Skeletal muscle tissue (tissue), 4 donors: ENCODE data around the gene DAPK2. TPM values are rescaled to one million over a fixed set of nuclear protein-coding genes. Genes with fewer than 3 reads are reported as not detected.

Experiments used
- H3K27ac ChIP-seq: one replicate; pipeline ENCODE4 v1.7.0; 2013; ENCODE audit warnings: mild to moderate bottlenecking, low read depth, low read length, inconsistent platforms
- H3K27me3 ChIP-seq, 3 donors: one replicate each; pipeline ENCODE4 v1.7.0; 2013; ENCODE audit warnings: low read length in 3 of 3; ENCODE audit not compliant: control insufficient read depth in 3 of 3, insufficient read depth in 3 of 3
- H3K36me3 ChIP-seq, 3 donors: one replicate each; pipeline ENCODE4 v1.7.0; 2013; ENCODE audit warnings: low read length in 3 of 3; ENCODE audit not compliant: control insufficient read depth in 3 of 3, insufficient read depth in 3 of 3
- H3K4me1 ChIP-seq, 3 donors: one replicate each; pipeline ENCODE4 v1.7.0; 2013; ENCODE audit warnings: low read length in 3 of 3, mild to moderate bottlenecking in 3 of 3; ENCODE audit not compliant: control insufficient read depth in 3 of 3, insufficient read depth in 3 of 3
- H3K4me3 ChIP-seq, 3 donors: one replicate each; pipeline ENCODE4 v1.7.0; 2013; ENCODE audit warnings: low read length in 3 of 3
- H3K9ac ChIP-seq, 3 donors: one replicate each; pipeline ENCODE4 v1.7.0; 2013; ENCODE audit warnings: low read length in 3 of 3, mild to moderate bottlenecking in 3 of 3, moderate library complexity in 2 of 3, low read depth in 1 of 3
- H3K9me3 ChIP-seq, 3 donors: one replicate each; pipeline ENCODE4 v1.7.0; 2013; ENCODE audit warnings: low read length in 3 of 3; ENCODE audit not compliant: control insufficient read depth in 3 of 3
- total RNA-seq: library from RNA; depleted of rRNA; stranded (reverse); fragments of >200 nt; gene quantifications from one replicate; pipeline ENCODE4 v1.2.3, GENCODE V29; 2014
- donor health status: Osteomylitis.

The DAPK2 gene
- total RNA-seq, 1 donor from 2014 or later = 2.6 TPM

DNA sequence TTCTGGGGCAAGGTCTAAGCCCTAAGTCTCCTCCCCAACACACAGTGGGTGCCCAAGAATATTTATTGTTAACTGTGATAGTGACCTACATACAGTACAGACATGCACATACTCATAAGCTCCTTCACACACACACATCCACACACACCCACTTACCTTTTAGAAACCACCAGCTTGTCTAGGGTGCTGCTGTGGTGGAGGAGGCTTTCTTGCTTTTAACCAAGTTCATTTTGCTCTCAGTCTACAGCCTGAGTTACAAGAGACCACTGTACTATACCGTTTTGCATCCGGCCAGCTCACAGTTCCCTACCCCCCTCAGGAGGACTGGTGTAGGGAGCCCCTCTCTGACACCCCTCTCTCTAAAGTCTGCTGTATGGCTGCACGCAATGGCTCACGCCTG is 16.7 kb downstream of the DAPK2 start:
- no peak overlapping the region for H3K4me3 ChIP-seq
- H3K9me3 ChIP-seq = no peaks in the 10 kb centered on the region
- peaks cover 0 to 8% (median 5%) of the 10 kb centered on the region in 3 donors for H3K36me3 ChIP-seq
- no peak overlapping the region for H3K9ac ChIP-seq
- H3K27me3 ChIP-seq = no peaks in the 10 kb centered on the region
- H3K4me1 ChIP-seq = peaks cover 12 to 33% (median 31%) of the 10 kb centered on the region in 3 donors
- no peak overlapping the region for H3K27ac ChIP-seq

- Histone ChIP-seq H3K4me1 (peaks cover 17 to 38% (median 37%) of the 10 kb centered on the region in 3 donors), H3K9ac (no peak overlapping the region), H3K36me3 (peaks cover 0 to 7% (median 2%) of the 10 kb centered on the region in 3 donors), H3K27me3 (no peaks in the 10 kb centered on the region), H3K9me3 (no peaks in the 10 kb centered on the region), H3K27ac (no peak overlapping the region), H3K4me3 (no peak overlapping the region)
Observed at GRCh38 chr15:64029110-64029509, 17.2 kb downstream of the DAPK2 start.

GRCh38 chr15:64026591-64026990 is 19.7 kb downstream of the DAPK2 start:
- no peak overlapping the region for H3K9ac ChIP-seq
- no peaks in the 10 kb centered on the region for H3K9me3 ChIP-seq
- H3K27ac ChIP-seq = no peak overlapping the region
- no peaks in the 10 kb centered on the region for H3K27me3 ChIP-seq
- H3K4me3 ChIP-seq = no peak overlapping the region
- H3K4me1 ChIP-seq = peaks cover 40 to 61% (median 54%) of the 10 kb centered on the region in 3 donors
- H3K36me3 ChIP-seq = peaks cover 0 to 4% (median 0%) of the 10 kb centered on the region in 3 donors

DNA sequence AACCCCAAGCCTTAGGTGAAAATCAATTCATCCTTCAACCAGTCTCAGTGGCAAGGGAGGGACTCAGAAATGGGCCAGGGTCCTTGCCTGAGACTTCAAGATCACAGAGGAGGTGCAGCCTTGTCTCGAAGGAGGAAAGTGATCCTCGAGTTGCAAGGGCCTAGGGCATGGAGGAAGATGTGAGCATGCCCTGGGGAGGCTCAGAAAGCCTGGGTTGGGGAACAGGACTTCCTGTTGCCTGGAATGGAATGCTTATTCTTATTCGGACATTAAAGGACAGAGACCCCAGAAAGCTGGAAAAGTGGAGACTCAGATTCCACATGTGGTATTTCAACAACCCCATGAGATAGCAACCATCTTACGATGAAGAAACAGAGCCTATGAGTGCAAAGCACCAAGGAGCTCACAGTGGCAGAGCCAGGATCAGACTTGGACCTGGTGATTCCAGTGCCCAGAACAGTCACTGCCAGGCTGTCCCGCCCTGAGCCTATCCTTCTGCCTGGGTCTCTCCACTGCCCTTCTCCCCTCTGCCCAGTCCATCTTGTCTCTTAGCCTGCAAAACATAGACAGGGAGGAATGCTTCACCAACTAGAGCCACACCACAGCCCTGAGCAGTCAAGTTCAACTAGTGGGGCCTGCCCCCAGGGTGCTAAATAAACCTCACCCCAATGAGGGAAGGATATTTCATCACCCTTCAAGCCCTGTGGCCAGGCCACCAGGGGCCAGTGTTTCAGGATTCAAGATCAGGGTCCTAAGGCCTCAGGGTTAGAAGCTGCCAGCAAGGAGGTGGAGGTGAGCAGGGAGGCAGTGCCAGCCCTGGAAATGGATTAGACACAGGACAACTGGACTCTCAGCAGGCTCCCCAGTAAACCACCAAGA is 21.9 kb downstream of the DAPK2 start:
- Histone ChIP-seq H3K27me3 (no peaks in the 10 kb centered on the region), H3K9me3 (peaks cover 0 to 3% (median 0%) of the 10 kb centered on the region in 3 donors), H3K4me1 (peaks cover 53 to 76% (median 72%) of the 10 kb centered on the region in 3 donors), H3K9ac (no peak overlapping the region), H3K27ac (no peak overlapping the region), H3K4me3 (no peak overlapping the region), H3K36me3 (peaks cover 3 to 7% (median 6%) of the 10 kb centered on the region in 3 donors)

DNA sequence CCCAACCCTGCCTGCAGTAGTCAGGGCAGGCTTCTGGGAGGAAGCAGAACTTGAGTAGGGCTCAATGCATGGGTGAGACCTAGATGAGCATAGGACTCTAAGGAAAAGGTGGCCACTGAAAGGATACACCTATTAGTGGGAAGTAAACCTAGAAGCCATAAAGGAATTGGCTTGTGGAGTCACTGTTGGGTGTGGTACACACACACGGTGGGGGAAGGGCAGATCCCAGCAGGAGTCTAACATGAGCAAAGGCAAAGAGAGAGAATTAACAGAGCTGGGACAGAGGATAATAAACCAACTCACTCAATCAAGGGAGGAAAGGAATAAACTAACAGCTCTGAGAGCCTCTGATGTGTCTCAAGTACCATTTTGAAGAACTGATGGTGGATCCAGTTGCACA is 23.1 kb downstream of the DAPK2 start:
- H3K9ac ChIP-seq = no peak overlapping the region
- peak overlapping the region; percentile 52 for H3K27ac ChIP-seq
- peaks cover 0 to 3% (median 0%) of the 10 kb centered on the region in 3 donors for H3K9me3 ChIP-seq
- H3K4me1 ChIP-seq = peaks cover 65 to 84% (median 83%) of the 10 kb centered on the region in 3 donors
- peaks cover 3 to 7% (median 6%) of the 10 kb centered on the region in 3 donors for H3K36me3 ChIP-seq
- H3K4me3 ChIP-seq = no peak overlapping the region
- H3K27me3 ChIP-seq = no peaks in the 10 kb centered on the region

- Histone ChIP-seq H3K27me3 (no peaks in the 10 kb centered on the region), H3K9ac (no peak overlapping the region), H3K4me1 (peaks cover 71 to 91% (median 89%) of the 10 kb centered on the region in 3 donors), H3K4me3 (no peak overlapping the region), H3K36me3 (peaks cover 3 to 7% (median 6%) of the 10 kb centered on the region in 3 donors), H3K9me3 (peaks cover 0 to 3% (median 0%) of the 10 kb centered on the region in 3 donors), H3K27ac (peak overlapping the region; percentile 89)
Observed at GRCh38 chr15:64022571-64022970, 23.7 kb downstream of the DAPK2 start.

GRCh38 chr15:64019764-64020163 is 26.5 kb downstream of the DAPK2 start:
- peak overlapping the region; percentile 41 to 54 (median 44) for H3K9ac ChIP-seq
- H3K27ac ChIP-seq = peak overlapping the region; percentile 89
- peak overlapping the region; percentile 17 to 30 (median 26) for H3K4me3 ChIP-seq
- H3K4me1 ChIP-seq = peaks cover 78 to 100% (median 84%) of the 10 kb centered on the region in 3 donors
- peaks cover 3 to 7% (median 6%) of the 10 kb centered on the region in 3 donors for H3K36me3 ChIP-seq
- H3K9me3 ChIP-seq = peaks cover 0 to 3% (median 0%) of the 10 kb centered on the region in 3 donors
- H3K27me3 ChIP-seq = no peaks in the 10 kb centered on the region

DNA sequence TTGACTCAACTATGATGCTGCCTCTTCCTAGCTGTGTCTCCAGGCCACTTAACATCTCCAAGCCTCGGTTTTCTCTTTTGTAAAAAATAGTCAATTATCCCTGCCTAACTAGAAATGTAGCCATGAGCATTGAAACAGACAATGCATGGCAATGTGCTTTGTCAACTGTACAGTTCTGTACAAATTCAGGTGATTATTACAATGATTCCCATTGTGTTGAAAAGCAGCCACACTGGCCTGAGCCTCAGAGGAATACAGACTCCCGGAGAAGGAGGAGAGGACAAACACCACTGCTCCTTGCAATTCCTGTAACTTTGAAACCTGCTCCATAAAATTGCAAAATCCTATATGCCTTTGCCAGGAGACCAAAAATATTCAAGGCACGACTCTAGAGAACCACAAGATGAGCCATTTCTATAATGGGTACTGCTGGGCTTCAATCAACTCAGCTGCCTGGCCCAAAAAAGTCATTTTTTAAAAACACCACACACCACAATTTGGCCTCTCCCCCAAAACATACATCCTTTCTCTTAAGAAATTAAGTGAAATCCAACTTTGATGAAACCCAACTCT is 28.6 kb downstream of the DAPK2 start:
- H3K9me3 ChIP-seq = peaks cover 0 to 3% (median 0%) of the 10 kb centered on the region in 3 donors
- no peaks in the 10 kb centered on the region for H3K27me3 ChIP-seq
- peak overlapping the region in 1 of 3 donors; percentile 32 for H3K4me3 ChIP-seq
- peaks cover 3 to 7% (median 6%) of the 10 kb centered on the region in 3 donors for H3K36me3 ChIP-seq
- peaks cover 74 to 100% (median 82%) of the 10 kb centered on the region in 3 donors for H3K4me1 ChIP-seq
- H3K27ac ChIP-seq = peak overlapping the region; percentile 89
- peak overlapping the region in 2 of 3 donors; percentile 20 to 22 for H3K9ac ChIP-seq

DNA sequence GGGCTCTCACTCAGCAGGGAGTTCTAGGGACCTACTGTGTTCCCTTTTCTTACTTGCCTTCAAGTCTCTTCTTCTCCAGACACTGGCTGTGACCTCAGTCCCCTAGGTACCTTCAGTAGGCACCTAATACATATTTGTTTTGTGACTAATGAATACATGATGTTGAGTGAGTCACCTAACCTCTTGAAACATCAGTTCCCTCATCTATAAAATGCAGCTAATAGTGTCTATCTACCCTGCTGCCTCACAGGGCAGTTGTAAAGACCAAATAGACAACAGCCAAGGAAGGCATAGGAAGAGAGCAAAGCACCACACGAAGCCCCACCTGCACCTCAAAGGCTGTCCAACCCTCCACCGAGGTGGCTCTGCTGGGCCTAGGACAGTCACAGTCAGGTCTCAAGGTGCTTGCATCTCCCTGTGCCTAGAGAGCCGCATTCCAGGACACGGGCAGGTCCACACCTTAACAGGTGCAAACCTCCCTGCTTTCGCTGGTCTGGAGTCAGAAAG is 29.1 kb downstream of the DAPK2 start:
- Histone ChIP-seq H3K4me1 (peaks cover 72 to 98% (median 80%) of the 10 kb centered on the region in 3 donors), H3K4me3 (peak overlapping the region in 1 of 3 donors; percentile 32), H3K9me3 (peaks cover 0 to 3% (median 0%) of the 10 kb centered on the region in 3 donors), H3K36me3 (peaks cover 3 to 7% (median 6%) of the 10 kb centered on the region in 3 donors), H3K27ac (peak overlapping the region; percentile 89), H3K9ac (peak overlapping the region in 1 of 3 donors; percentile 2), H3K27me3 (no peaks in the 10 kb centered on the region)
